Ureter (tissue), 1 donor: Measurements from ENCODE around the gene SLC29A3. TPM values are rescaled to one million over a fixed set of nuclear protein-coding genes. Genes with fewer than 3 reads are reported as not detected.

Experiments used
- DNase-seq: peaks from one replicate; pipeline ENCODE4 v3.0.0-alpha.2; 2020; ENCODE audit warnings: low spot score
- total RNA-seq: library from RNA; stranded (reverse); gene quantifications from one replicate; pipeline ENCODE4 v1.2.4, GENCODE V29; 2023
- donor health status: DM: yes; HTN: yes; CAD: no.

SLC29A3 gene
- total RNA-seq, 1 donor from 2014 or later, result 22.4 TPM

DNA sequence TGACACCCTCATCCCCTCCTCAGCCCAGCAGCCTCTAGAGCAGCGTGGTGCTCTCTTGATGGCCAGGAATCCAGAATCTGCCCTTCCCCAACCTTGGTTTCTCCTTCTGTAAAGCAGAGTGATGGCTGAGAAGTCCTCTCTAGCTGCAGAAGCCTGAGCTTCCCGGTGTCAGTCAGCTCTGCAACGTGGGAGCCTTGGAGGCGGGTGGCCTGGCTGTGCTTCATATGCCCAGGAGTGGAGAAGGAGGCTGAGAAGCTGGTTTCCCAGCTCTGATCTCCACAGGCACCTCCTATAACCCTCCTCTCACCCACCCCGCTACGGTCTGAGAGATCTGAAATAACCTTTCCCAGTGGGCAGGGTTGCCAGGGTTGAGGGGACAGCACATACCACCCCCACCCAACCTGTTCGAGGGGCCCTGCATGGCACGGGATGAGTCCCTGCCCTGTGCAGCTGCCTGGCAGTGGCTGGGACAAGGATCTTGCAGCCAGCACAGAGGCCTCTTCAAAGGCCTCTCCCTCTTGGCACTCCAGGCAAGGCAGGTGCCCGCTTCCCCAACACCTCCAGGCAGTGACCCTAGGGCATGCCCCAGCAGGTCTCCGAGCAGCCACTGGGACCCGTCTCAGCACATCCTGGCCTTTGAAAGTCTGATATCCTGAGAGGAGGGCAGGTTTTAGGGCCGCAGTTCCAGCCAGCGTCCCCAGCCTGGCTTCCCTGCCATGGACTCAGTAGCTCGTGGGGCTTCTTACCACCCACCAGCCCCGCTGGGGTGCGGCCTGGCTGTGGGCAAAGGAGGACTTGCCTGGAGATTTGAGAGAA is 18.3 kb upstream of the SLC29A3 start:
- DNase-seq, result peak; percentile 66

DNA sequence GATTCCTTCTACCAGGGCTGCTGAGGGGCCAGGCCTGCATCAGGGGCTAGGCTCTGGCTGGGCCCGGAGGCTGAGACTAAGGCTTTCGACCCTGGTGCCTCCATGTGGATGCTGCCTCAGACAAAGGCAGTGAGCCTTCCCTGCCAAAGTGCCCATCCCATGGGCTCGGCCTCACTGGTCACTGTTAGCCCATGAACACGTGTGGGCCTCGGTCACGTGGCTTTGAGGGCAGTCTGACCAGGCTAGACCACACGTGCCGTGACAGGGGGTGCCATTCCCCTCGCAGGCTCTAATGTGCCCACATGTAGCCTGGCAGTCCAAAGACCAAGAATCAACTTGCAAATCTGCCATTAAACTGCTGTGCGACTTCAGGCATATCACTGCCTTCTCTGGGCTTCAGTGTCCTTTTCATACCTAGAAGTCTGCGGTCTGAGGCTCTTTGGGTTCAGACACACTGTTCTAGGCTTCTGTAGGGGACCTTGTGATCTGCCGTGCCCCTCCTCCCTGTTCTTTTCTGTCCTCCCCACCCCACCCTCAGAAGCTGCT is 17.6 kb upstream of the SLC29A3 start:
- no peak for DNase-seq

DNA sequence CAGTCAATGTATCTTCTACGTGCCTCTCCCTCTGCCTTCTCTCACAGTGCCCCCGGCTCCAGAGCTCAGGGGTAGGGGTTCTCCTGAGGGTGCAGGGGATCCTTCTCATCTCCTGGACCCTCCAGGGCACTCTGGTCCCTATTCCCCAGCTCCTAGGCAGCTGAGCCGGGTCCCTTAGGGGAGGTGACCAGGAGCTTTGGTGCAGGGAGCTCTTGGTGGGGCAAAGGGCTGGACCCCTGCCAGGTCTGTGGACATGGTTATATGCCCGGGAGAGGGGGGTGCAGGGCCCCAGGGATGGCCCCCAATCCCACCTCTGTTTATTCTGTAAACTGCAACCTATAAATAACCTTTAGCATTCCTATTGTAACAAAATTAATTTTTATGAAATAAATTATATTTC is 16.6 kb upstream of the SLC29A3 start:
- DNase-seq, result no peak

DNA sequence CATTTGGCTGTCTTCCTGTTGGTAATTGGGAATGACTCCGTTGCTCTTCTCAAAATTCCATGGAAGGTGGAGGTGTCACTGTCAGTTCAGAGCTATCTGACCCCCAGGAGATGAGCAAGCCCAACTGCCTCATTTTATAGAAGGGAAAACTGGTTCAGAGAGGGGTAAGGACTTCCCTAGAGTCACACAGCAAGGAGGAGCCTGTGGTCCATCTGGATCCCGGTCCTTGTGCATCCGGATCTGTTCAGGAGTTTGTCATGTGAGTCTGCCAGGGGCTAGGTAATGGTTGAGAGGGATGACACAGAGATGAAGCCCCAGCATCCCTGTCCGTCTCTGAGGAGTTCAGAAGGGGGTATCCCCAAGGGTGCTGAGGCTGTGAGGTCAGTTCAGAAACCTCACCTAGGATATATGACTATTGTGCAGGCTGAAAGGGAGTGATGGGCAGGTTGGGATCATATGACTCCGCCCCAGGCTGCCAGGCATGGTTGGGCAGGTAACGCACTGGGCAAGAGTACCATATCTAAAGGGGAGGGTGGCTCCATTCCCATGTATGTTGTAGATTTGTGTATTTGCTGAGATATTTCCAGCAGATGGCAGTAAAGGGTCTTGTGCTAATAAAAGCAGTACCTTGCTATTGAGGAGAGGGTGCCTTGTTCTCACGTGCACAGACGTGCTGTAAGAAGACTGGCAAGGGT is 16.0 kb upstream of the SLC29A3 start:
- no peak for DNase-seq

DNA sequence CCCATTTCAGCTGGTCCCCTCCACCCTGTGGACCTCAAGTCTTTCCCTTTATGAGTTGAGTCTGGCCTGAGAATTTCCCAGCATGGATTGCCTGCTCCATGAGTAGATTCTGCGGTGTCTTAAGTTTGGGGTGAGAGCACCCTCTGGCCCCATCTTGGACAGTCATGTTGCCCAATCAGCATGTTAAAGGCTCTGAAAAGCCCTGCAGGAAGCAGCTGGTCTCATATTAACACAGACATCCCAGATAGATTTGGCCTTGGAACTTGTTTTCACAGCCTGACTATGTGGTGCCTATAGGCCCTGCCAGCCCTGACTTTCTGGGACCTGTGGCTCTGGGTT is 15.5 kb upstream of the SLC29A3 start:
- DNase-seq, result no peak

DNA sequence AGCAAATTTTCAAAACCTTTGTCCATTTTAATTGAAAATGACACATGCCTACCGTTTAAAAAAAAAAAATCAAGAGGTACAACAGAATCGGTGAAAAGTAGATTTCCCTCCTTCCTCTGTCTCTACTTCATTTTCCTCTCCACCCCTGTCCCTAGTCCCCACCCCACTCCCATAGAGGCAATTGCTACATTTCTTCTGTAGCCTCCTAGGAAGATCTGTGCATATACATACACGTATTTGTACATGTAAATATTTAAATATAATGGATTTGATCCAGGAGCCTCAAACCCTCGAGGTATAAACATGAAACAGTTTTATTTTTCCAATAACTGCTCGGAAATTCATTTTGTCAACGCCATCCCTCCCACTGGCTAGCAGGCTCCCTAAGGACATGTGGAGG is 14.1 kb upstream of the SLC29A3 start:
- DNase-seq, result no peak

DNA sequence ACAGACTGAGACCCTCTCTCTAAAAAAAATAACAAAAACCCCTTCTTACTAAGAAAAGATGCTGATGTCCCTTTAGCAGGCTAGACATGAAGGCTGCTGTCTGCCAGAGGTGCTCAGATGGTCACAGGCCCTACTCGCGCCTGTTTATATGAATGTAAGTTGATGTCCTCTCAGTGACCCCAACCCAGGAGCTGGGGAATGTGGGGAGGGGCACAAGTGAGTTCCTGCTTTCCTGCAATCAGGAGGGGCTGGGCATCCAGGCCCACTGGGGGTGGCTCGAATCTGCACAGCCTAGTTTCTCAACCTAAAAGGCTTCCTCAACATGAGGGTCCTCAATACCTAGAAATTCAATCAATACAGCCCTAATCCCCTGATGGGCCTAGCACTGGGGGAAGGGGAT is 12.1 kb upstream of the SLC29A3 start:
- DNase-seq, result no peak

DNA sequence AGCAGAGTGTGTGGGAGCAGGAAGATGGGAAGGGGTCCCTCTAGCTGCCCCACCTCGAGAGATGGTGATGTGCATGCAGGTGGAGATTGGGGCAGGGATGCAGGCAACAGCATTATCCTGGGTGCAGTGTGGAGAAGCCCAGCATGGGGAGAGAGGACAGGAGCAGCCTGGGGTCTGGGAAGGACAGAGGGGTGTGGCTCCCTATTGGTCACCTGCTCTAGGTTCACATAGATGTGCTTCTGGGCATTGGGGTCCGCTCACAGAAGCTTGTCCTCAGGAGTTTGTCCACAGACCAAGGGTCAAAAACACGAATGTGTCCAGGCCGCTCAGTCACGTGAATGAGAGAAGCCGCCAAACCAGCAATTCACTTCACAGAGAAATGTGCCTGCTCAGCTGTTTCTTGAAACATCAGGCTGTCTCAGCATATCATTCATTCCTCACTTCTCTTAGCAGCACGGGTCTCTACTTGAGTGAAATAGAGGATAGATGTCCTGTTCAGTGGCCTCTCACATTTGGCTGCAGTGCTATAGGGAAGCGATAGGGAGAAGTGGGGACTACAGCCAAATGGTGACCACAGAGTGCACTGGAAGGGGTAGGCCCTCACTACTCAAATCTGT is 11.5 kb upstream of the SLC29A3 start:
- DNase-seq, result no peak

DNA sequence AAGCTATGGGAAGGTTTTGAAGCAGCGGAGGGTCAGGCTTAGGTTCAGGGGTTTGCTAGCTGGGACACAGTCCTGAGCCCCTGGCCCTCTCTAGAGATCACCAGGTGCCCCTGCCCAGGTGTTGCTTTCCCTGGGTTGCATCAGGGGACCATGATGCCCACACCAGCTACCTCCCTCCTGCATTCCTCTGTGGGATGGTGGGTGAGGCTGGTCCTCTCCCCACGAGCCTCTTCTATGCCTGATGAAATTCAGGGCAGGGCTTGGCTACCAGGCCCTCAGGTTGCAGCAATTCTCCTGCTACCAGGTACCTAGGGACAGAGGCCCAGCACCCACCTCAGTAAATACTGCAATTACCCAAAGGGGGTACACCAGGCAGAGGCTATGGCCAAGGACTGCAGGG is 10.8 kb upstream of the SLC29A3 start:
- DNase-seq, result no peak

DNA sequence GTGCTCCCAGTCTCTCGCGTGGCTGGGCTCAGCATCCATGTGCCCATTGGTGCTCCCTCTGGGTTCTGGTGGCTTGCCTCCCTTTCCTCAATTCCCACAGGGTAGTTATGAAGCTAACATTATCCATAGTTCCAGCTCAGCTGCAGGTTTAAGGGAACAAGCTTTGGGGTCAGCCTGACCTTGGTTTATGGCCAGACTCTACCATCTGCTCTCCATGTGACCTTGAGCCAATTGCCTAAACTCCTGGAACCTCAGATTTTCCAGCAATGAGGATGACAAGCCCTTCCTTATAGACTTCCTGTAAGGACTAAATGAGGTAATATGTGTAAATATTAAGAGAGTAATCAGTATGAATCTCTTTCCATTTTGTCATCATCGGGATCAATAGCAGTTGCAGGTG is 10.1 kb upstream of the SLC29A3 start:
- no peak for DNase-seq

DNA sequence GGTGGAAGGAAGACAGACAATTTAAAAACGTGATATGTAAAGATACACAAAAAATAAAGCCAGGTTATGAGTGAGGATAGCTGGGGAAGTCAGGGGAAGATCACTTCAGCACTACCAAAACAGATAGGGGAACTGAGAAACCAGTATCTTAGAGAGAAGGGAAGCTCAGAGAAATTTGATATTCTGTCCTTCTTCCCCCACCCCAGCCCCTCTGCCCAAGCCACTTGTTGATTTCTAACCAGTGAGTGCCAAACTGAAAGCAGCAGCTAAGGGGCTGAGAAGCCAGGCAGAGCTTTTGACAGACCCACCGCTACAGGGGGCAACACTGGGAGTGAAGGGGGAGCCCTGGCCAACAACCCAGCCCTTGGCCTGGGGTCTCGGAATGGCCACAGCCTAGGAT is 9.1 kb upstream of the SLC29A3 start:
- no peak for DNase-seq

DNA sequence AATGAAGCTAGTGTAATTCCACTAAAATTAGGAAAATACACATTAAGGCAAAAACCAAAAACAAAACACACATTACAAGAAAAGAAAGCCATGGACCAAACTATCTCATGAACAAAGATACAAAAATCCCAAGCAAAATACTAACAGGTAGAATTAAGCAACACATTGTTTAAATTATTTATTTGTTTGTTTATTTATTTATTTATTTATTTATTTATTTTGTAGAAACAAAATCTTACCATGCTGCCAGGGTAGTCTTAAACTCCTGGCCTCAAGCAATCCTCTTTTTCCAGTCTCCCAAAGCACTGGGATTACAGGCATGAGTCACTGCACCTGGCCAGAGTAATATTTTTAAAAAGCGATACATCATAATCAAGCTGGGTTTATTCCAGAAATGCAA is 6.8 kb upstream of the SLC29A3 start:
- no peak for DNase-seq

DNA sequence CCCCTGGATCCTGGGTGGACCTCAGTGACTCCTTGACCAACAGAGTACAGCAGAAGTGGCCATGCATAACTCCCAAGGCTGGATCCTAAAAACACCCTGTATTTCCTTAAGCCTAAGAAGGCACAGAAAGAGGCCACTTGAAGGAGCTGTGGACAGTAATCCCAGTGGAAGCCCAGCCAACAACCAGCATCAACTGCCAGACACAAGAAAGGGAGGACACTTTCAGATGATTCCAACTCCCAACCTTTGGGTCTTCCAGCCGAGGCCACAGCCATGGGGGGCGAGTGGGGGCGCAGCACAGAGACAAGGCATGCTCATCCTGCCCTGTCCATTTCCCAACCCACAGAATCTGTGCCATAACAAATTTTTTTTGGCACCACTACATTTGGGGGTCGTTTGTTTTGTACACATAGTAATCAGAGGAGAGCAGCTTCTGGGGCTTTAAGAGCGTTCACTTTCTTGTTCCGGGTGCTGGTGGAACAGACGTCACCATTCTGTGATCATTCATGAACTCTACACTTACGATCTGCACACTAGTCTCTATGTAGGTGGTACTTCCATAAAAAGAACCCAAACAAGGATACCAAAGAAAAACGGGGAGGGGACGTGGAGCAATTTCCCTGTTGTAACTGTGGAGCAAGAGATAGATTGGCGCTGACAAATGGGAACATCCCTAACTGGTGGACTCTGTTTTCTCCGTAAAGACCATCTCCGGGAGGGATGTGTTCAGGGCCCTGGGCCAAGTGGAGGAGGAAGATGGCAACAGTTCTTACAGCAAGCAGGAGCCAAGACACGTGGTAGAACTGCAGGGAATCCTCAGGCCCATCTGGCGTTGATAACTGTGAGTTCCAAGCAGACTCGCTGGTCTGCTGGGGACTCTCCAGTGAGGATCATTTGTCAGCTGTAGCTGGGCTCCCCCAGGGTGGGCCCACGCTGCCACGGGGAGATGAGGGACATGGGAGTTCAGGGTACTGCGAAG is 6.0 kb upstream of the SLC29A3 start:
- DNase-seq, result peak; percentile 71

DNA sequence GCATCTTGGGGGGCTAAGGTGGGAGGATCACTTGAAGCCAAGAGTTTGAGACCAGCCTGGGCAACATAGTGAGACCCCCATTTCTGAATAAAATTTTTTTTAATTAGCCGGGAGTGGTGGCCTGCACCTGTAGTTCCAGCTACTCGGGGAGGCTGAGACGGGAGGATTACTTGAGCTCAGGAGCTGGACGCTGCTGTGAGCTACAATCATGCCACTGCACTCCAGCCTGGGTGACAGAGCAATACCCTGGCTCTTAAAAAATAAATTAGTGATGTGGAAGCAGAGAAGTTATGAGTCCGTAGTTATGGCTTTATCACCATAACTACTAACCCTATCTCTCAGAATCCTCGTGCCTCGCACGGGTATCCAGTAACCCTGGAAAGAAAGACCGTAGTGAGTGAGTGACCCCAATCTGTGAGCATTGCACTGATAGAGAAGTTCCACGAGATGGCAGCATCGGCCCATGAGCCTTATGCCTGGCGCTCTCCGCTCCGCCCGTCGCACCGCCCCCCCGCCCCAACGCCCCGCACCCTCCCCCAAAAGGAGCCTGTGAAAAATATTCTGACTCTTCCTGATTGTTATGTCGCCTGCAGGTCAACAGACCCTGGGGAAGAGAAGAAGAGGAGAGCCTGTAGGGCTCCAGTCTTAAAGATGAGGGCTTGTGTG is 4.9 kb upstream of the SLC29A3 start:
- no peak for DNase-seq

DNA sequence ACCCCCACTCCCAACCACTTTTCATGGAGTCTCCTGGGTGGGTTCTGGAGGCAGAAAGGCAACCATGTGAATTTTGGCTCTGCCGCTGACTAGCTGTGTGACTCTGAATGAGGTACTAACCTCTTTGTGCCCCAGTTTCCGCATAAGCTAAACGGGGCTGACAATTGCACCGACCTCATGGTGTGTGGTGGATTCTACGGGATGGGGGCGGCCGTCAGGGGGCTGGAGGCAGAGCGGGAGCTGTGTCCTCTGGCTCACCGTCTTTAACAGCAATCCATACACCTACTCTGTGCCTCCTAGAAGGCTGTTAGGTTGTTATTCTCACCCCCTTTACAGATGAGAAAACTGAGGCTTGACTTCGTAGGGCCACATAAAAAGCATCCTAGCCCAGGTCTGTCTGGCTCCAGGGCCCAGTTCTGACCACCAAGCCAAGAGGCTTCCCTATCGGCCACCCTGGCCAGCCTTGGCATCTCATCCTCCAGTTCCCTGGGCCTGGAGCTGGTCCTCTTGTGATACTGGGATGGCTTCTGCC is 4.3 kb upstream of the SLC29A3 start:
- no peak for DNase-seq

DNA sequence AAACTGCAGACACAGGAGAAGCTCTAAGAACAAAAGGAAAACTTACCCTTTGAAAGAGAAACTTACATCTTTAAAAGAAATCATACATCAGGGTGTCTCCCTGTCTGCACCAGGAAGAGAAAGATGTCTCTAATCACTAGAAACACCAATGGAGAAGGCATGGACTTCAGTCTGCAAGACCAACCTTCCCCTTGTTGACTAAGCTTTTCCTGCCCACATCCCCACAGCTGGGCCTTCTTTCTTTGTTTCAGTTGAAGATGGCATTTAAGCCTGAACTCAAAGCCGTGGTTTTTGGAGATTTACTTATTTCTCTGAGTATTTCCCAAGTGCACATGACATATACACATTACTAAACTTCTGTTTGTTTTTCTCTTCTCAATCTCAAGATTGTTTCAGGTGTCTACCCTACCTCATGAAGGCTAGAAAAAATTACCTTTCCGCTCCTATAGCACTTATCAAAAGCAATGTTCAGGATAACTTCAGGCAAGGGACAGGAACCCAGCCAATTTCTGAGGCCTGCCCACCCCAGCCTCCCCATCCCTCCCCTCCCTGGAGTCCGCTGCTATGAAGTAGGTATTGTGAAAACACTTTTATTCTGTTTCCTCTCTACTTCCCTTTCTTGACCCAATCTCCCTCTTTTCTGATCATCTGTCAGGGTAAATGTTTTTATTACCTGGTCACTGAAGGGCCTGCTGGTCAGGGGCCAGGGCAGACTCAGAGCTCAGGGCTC is 2.8 kb upstream of the SLC29A3 start:
- no peak for DNase-seq

DNA sequence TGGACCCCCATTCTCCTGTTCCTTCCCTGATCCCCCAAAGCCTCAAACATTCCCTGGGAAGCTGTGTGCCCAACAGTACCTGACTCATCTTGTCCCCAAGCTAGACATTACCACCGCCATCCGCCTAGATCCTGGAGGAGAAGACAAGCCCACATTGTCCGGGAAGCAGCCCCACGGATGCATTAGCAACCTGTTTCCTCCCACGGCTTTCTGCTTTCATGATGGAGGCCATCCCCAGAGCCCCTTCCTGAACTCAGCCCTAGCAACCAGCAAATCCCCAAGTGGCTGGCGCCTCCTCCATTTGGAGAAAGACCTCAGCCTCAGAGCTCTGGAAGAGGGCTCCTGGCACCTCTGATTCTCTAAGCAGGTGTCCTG is 2.3 kb upstream of the SLC29A3 start:
- DNase-seq, result no peak

DNA sequence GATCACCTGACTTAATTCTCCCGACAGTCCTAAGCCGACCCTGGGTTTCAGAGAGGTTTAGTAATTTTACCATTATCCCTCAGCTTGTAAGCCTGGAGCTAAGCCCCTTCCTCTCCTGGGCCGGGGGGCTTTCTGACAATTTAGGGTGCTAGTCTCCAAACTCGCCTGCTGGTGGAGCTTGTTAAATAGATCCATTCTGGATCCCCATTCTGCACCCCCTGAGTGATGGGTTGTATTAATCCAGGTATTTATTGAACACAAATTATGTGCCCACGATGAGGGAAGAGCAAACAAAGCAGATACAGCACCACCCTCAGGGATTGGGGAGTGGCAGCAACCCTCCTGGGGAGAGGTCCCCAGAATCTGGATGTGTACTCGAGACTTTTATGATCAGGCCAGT is 1.3 kb upstream of the SLC29A3 start:
- no peak for DNase-seq

DNA sequence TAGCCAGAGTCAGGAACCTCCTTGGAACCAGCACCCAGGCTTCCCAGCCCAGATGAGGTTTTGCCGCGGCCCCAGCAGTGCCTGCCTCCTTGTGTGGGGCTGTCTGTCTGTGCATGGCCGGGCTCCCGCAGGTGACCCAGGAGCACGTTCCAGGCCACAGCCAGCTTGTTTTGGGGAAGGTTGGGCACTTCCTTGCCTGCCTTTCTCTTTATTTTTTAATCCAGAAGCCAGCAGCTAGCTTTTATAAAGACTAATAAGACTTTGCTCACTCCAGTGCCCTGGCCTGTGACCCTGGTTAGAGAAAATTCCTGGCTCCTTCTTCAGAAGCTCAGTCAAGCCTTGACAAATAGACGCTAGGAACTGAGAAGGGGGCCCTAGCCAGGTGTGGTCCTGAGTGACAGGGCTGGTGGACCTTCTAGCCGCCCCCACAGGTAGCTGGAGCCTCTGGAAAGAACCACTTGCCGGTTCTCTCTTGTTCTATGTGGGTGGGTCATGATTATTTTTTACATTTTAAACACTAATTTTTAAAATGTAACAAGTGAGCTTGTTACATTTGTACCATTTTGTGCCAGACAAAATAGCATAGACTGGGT is 837 bp downstream of the SLC29A3 start:
- DNase-seq, result no peak

DNA sequence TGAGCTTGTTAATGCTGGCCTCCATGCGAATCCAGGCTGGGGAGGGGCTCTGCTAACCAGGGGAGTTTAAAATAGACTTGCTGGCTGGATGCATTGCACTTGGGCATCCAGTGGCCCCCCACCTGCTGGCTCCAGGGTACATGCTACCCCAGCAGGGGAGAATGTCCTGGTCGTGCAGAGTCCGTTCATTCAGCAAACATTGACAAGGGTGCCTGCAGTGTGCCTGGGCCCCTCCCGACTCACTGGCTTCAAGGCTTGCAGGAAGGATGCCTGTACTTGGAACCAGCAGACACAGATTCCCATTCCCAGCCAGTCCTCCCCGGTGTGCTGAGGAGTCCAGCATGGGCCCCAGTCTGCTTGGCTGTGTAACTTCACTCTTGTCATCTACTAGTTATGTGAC is 1.5 kb downstream of the SLC29A3 start:
- DNase-seq, result no peak
